ENCODE results near the gene RAB11A.

RAB11A gene

GRCh38 chr15:65916664-65917406 is 47.5 kb downstream of the RAB11A start:
- DNase-seq (ENCODE audit: low spot score) = peak; percentile 67

DNA sequence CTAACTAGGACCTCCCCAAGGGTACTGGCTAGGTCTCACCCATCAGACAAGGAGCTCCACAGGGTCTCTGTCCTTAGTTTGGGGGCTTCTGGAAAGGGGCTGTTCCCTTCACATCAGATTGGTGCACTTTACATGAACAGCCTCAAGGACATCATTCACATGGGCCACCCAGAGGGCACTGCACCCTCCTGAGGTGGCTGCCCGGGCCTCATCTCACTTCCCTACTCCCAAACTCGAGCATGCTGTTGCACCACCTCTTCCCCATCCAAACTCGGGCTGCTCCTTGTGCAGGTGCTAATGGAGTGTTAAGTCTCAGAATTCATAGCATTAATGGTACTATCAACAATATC is 48.1 kb downstream of the RAB11A start:
- no peak for DNase-seq (ENCODE audit: low spot score)

DNA sequence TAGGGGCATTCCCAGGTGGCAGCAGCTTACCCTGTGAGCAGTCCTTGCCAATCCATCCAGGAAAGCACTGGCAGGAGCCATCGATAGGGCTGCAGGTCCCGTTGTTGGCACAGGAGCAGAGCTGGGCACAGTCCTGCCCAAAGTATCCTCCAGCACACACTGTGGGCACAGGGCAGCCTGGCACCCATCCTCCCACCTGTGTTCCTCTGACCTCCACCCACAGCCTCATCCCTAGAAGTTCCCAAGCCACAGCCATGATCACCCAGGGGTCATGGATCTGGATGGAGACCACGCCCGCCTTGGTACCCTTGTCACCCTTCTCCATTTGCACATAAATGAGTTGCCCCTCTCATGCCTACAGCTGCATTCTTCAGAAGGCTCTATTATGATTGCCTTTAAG is 48.6 kb downstream of the RAB11A start:
- no peak for DNase-seq (ENCODE audit: low spot score)

DNA sequence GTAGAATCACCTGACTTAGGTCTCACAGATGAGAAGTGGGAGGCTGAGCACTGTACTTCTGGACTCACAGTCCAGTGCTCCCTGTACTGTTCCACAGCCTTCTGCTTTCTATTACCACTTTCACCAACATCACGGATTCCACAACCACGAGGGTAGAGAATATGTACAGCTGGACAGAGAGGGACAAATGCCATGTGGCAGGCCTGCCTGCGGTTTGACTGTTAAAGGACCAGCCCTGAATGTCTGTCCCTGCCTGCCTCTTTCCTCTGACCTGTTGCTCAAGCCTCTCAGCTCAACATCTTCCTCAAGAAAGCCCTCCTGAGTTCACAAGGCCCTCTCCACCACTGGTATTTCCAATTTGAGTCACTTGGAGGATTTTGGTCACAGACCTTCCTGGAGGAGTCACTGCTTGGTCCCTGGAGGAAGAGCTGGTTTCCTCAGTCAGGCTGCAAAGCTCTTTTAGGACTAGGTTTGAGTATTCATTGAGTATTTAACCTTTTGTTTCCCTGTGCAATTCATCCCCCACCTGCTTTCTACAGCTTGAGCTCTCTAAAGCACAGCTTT is 49.1 kb downstream of the RAB11A start:
- no peak for DNase-seq (ENCODE audit: low spot score)

GRCh38 chr15:65918945-65919344 is 49.7 kb downstream of the RAB11A start:
- no peak for DNase-seq (ENCODE audit: low spot score)

GRCh38 chr15:65919353-65919752 is 50.1 kb downstream of the RAB11A start:
- no peak for DNase-seq (ENCODE audit: low spot score)

GRCh38 chr15:65920121-65920520 is 50.8 kb downstream of the RAB11A start:
- no peak for DNase-seq (ENCODE audit: low spot score)

DNA sequence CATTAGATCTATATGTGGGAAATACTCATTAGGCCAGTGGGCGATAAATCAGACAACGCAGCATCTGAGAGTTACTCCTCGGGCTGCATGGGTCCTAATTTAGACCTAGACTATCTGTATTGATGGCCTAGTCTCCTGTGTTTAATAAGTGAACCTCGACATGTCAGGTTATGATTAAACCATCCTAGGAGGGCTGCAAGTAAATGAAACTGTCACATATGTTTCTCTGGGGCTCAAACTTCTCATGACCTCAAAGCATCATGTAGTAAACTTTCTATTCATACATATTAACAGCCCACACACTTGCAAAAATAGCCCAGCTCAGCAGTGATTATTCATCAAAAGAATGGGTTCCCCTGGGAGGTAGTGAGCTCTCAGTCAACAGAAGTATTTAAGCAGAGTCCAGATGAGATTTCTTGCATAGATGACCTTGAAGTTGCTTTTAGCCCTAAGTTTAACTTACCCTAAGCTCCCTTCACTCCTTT is 51.6 kb downstream of the RAB11A start:
- DNase-seq (ENCODE audit: low spot score) = no peak

- no peak for DNase-seq (ENCODE audit: low spot score)
These were observed 52.5 kb downstream of the RAB11A start for GRCh38 chr15:65921780-65922179.

- DNase-seq (ENCODE audit: low spot score) = no peak
These were observed 53.3 kb downstream of the RAB11A start for GRCh38 chr15:65922621-65923020.

GRCh38 chr15:65923264-65923663 is 54.0 kb downstream of the RAB11A start:
- DNase-seq (ENCODE audit: low spot score) = no peak

- DNase-seq (ENCODE audit: low spot score) = no peak
These were observed 54.7 kb downstream of the RAB11A start for GRCh38 chr15:65924004-65924403.

- no peak for DNase-seq (ENCODE audit: low spot score)
These were observed 56.0 kb downstream of the RAB11A start for GRCh38 chr15:65925338-65925737.

GRCh38 chr15:65926459-65926858 is 57.2 kb downstream of the RAB11A start:
- no peak for DNase-seq (ENCODE audit: low spot score)

DNA sequence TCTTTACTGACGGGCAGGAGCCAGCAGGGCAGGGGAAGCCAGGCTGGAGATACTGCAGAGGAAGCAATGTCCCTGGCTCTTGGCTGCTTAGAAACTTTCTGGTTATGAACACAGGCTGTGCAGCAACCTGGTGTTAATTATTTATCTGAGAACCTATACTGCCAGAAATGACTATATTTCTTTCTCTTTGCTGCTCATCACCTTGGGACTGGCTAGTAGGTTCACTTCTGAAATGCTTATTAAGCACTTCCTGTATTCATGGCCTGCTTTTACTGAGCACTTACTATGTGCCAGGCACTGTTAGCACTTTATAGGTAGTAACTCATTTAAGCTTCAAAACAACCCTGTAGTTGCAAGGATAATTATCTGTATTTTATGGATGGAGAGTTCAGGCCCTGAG is 57.6 kb downstream of the RAB11A start:
- DNase-seq (ENCODE audit: low spot score) = no peak

DNA sequence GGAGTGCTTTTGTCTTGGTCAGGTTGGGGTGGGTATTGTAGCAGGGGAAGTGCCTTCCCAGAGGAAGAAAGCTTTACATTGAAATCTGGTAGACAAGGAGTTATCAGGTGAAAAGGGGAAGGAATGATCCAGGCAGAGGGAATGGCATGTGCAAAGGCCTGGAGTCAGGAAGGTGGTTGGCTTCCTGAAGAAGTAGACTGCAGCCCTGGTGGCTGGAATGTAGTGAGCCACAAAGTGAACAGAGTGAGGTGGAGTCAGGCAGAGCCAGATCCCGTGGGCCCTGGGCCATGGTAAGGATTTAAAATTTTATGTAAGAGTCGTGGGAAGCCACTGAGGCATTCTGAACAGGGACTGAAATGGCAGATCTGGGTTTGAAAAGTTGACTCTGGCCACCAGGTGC is 58.3 kb downstream of the RAB11A start:
- DNase-seq (ENCODE audit: low spot score) = no peak

- no peak for DNase-seq (ENCODE audit: low spot score)
These were observed 60.3 kb downstream of the RAB11A start for GRCh38 chr15:65929573-65929972.

DNA sequence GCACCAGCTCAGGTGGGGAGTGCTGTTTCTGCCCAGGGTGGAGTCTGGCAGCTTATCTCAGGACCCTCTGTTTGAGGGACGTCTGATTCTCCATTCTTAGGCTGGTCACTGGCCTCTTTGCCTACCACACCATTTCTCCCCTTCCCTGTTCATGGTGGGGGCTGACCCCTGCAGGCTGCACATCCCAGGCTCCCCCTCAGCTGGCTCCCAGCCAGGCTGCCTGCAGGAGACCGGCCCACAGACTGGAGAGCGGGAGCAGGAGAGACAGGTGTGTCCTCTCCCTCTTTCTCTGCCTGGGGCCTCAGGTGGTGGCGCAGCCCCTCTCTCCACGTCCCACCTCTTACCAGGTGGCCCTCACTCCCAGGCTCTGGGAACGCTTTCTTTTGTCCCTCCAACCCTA is 60.8 kb downstream of the RAB11A start:
- no peak for DNase-seq (ENCODE audit: low spot score)

- no peak for DNase-seq (ENCODE audit: low spot score)
These were observed 61.9 kb downstream of the RAB11A start for GRCh38 chr15:65931221-65931620.

GRCh38 chr15:65935391-65935790 is 66.1 kb downstream of the RAB11A start:
- DNase-seq (ENCODE audit: low spot score) = no peak

DNA sequence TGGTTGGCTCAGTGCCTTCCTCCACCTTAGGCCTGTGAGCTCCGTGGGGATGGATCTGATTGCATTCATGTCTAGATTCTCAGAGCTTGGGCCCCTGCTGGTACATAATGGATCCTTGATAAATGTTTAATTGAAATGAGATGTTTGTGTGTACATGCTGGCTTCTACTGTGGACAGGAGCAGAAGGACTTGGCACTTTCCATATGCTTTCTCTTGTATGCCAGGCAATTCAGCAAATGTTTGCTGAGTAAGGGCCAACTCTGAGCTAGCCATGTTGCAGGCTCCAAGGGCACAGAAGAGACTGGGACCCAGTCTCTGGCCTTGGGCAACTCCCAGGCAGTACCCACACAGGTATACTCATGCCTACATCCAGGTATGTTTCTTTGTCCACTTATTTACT is 67.0 kb downstream of the RAB11A start:
- no peak for DNase-seq (ENCODE audit: low spot score)

GRCh38 chr15:65937054-65937453 is 67.8 kb downstream of the RAB11A start:
- no peak for DNase-seq (ENCODE audit: low spot score)

DNA sequence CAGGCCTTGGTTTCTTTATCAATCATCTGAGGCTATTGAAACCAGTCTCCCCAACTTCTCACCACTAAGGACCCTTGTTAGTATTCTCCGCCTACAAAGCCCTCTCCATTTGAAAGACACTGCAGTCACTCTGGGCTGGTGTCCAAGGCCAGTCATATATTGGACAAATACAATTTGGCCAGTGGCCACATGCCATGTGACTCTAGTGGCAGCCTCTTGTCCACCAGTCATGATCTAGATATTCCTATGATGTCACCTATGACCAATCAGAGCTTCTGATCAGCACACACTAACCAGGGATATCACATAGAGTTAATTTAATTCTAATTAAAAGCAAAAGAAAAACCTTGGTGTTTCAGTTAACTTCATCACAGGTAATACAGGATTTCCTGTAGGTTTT is 68.2 kb downstream of the RAB11A start:
- no peak for DNase-seq (ENCODE audit: low spot score)

DNA sequence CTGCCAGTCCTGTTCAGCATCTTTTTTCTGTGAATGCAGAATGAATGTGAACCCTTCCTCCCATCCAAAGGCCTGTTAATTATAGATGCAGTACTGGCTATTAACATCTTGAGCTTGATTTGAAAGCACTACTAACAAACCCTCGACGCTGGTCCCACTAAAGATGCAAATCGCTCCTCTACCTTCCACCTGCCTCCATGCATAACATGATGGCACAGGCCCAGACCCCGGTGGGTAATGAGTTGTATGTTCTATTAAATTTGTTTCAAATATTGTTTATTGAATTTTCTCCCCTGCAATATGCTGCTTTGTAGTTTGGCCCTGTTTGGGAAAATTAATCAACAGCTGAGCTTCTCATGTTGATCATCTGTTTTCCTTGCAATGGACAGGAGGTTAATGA is 69.3 kb downstream of the RAB11A start:
- DNase-seq (ENCODE audit: low spot score) = no peak

Measured in SW480 (cell line).